HepG2 (cell line): ENCODE results near the gene DCUN1D3. TPM values are rescaled to one million over a fixed set of nuclear protein-coding genes. Genes with fewer than 3 reads are reported as not detected.

ENCODE experiments used
- ATAC-seq: fragments of 200-7000 bp; cut with Tn5 transposase; 3 replicates; pipeline ENCODE4 v1.9.1; 2020; ENCODE audit warnings: mild to moderate bottlenecking, moderate library complexity
- BruUV-seq: library from RNA; stranded (reverse); fragments of 400-500 nt; replicated peaks from 2 replicates; lab custom pipeline; 2021; lab: Mats Ljungman, UMichigan
- CTCF ChIA-PET: fragments of 300-600 bp; formaldehyde crosslinking; extraction: SDS; loops from one replicate; lab custom pipeline; 2021; ENCODE audit warnings: low total read pairs, inconsistent platforms, low intra/inter-chr PET ratio; lab: Yijun Ruan, JAX
- POLR2A ChIA-PET: fragments of 350-600 bp; sonication (Branson Sonifier 250); formaldehyde crosslinking; loops from one replicate; lab custom pipeline; 2020; ENCODE audit warnings: antibody characterized with exemption, inconsistent platforms; lab: Yijun Ruan, JAX
- DNase-seq: peaks from one replicate; pipeline ENCODE4 v3.0.0-alpha.2; 2015; ENCODE audit warnings: low spot score
- FAIRE-seq: peaks from 3 replicates; lab custom pipeline; 2011; peaks lifted over from hg19 to GRCh38; lab: Jason Lieb, UNC
- H2AFZ ChIP-seq: one replicate; pipeline ENCODE4 v1.6.1; 2011; ENCODE audit warnings: low read length, inconsistent platforms
- H3K27ac ChIP-seq: fragments of 300-600 bp; 3 replicates; pipeline ENCODE4 v1.8.0; 2011; ENCODE audit warnings: mixed run types, mild to moderate bottlenecking, mixed read lengths, low read length, inconsistent platforms; ENCODE audit not compliant: insufficient read depth; ENCODE audit errors: extremely low read length
- H3K27me3 ChIP-seq, 2 experiments: fragments of 200-600 bp in 1 of 2; 2 replicates in 1 of 2; 3 replicates in 1 of 2; pipeline versions ENCODE4 v1.6.0 to v1.8.0; 2011; ENCODE audit warnings: low read length in 2 of 2, mild to moderate bottlenecking in 2 of 2, moderate library complexity in 2 of 2, inconsistent platforms in 1 of 2; ENCODE audit not compliant: insufficient read depth in 2 of 2, control insufficient read depth in 1 of 2
- H3K36me3 ChIP-seq, 2 experiments: fragments of 200-600 bp in 1 of 2; replicated peaks in 1 of 2; 2 replicates in 1 of 2; 3 replicates in 1 of 2; pipeline versions ENCODE4 v1.5.1 to v1.8.0; 2011; ENCODE audit warnings: low read length in 2 of 2, inconsistent platforms in 1 of 2; ENCODE audit not compliant: insufficient read depth in 2 of 2, control insufficient read depth in 1 of 2
- H3K4me1 ChIP-seq: 2 replicates; pipeline ENCODE4 v1.5.1; 2012; ENCODE audit warnings: low read length, inconsistent platforms; ENCODE audit not compliant: insufficient read depth
- H3K4me2 ChIP-seq: 2 replicates; pipeline ENCODE4 v1.6.0; 2011; ENCODE audit warnings: low read depth, low read length, inconsistent platforms
- H3K4me3 ChIP-seq, 3 experiments: fragments of 200-600 bp in 1 of 3; sonication (generic), shearing (Covaris generic) in 1 of 3; replicated peaks in 1 of 3; 2 replicates each; pipeline ENCODE4 v1.5.1; 2011 to 2016; ENCODE audit warnings: low read length in 3 of 3, inconsistent platforms in 2 of 3, low read depth in 2 of 3, mild to moderate bottlenecking in 2 of 3, control low read depth in 1 of 3, mixed read lengths in 1 of 3; ENCODE audit not compliant: insufficient read depth in 1 of 3
- H3K79me2 ChIP-seq: one replicate; pipeline ENCODE4 v1.6.1; 2011; ENCODE audit warnings: low read length, inconsistent platforms; ENCODE audit not compliant: insufficient read depth
- H3K9ac ChIP-seq: 2 replicates; pipeline ENCODE4 v1.6.0; 2011; ENCODE audit warnings: mild to moderate bottlenecking, low read depth, low read length, inconsistent platforms; ENCODE audit not compliant: insufficient read depth
- H3K9me3 ChIP-seq: 2 replicates; pipeline ENCODE4 v1.5.1; 2012; ENCODE audit warnings: mild to moderate bottlenecking, low read length
- H4K20me1 ChIP-seq: 2 replicates; pipeline ENCODE4 v1.6.0; 2011; ENCODE audit warnings: inconsistent platforms, mild to moderate bottlenecking, low read length, moderate library complexity; ENCODE audit not compliant: insufficient read depth
- MAFK ChIP-seq, 2 experiments: IDR thresholded peaks in 1 of 2; conservative IDR thresholded peaks in 1 of 2; 2 replicates each; pipeline ENCODE4 v1.6.1; 2011; ENCODE audit warnings: improper control_type of control experiment in 2 of 2, low read length in 2 of 2
- whole genome bisulfite sequencing: methylation state at CpG from one replicate; pipeline ENCODE4 v1.1.6; 2017; ENCODE audit warnings: low lambda C conversion rate; 5-methylcytosine and 5-hydroxymethylcytosine counted together
- in situ Hi-C: cut with HindIII; loops from 2 replicates; pipeline ENCODE4 v1.10.0; 2017; ENCODE audit warnings: low pct_unique_long_range_greater_than_20kb; ENCODE audit not compliant: extremely low pct_ligation_motif_present
- intact Hi-C: fragments of 100-400 bp; cut with micrococcal nuclease; formaldehyde crosslinking; loops from one replicate; pipeline ENCODE4 v1.10.0; 2022; ENCODE audit not compliant: unreplicated experiment
- polyA plus RNA-seq, 8 experiments: library from polyadenylated mRNA; depleted of rRNA in 3 of 8; stranded (reverse) in 7 of 8; unstranded in 1 of 8; fragments of >200 nt; fragmentation: Illumina TruSeq in 4 of 8; extraction: Trizol in 4 of 8; gene quantifications; 2 replicates each; pipeline versions ENCODE4 v1.2.1 to v1.2.3, GENCODE V29; 2011 to 2016; ENCODE audit warnings: low read depth in 4 of 8, missing spikeins in 1 of 8, mixed read lengths in 1 of 8; ENCODE audit not compliant: insufficient read depth in 1 of 8
- total RNA-seq, 5 experiments: library from RNA; depleted of rRNA; stranded (reverse); fragments of >200 nt; fragmentation: Illumina TruSeq; extraction: Trizol; gene quantifications; 2 replicates each; pipeline ENCODE4 v1.2.3, GENCODE V29; 2016; ENCODE audit warnings: low read depth in 1 of 5
- TF ChIP-seq, protein P1 (sequence below): sonication (generic); formaldehyde crosslinking; IDR thresholded peaks from 2 replicates; pipeline ENCODE4 v1.4.0; 2020; ENCODE audit warnings: missing genetic modification reagents, borderline replicate concordance
- TF ChIP-seq, protein P2 (sequence below): sonication (generic); formaldehyde crosslinking; IDR thresholded peaks from 2 replicates; pipeline ENCODE4 v1.5.1; 2020; ENCODE audit warnings: missing genetic modification reagents, mild to moderate bottlenecking, borderline replicate concordance

DCUN1D3 gene
- total and polyA plus RNA-seq, 2 of the 13 experiments (the other 11 are each of a cell fraction or from before 2014, with no cell fraction given), result 5.0 to 19.3 TPM

DNA sequence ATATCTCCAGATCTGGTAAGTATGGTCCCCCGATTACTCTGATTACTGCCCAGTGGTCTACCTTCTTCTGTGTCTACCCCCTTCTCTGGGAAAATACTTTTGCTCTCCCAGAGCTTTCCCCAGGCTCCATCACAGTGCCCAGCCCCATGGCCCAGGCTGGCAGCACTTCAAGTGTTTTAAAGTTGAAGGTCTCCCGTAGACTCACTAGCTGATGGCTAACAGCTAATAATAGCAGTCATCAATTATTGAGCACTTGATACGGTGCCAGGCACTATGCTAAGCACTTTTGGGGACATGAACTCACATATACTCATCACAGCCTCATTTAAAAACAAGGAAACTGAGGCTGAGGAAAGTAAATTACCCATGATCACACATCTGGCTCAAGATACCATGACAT, 33.4 kb downstream of the DCUN1D3 start:
- Histone ChIP-seq H3K9me3 (no peaks in the 10 kb centered on the region), H3K4me2 (no peak overlapping the region), H3K79me2 (peaks cover 78% of the 10 kb centered on the region), H2AFZ (no peak overlapping the region), H3K9ac (no peak overlapping the region), H3K27me3 (no peaks in the 10 kb centered on the region), H3K36me3 (peaks cover 13 to 27% of the 10 kb centered on the region in 2 experiments), H4K20me1 (peaks cover 13% of the 10 kb centered on the region; the same call in 1 of the 2 replicates), H3K4me3 (no peak overlapping the region), H3K4me1 (peaks cover 52% of the 10 kb centered on the region), H3K27ac (peak overlapping the region; percentile 33)
- ChIA-PET POLR2A (interaction anchor here (1.0 to 2.3 kb wide), 5 partner anchors 8 to 32 kb away, joined by 3 to 13 read pairs (median 4); partner anchors contain the start of genes DCUN1D3 and LYRM1), CTCF (no interaction called here)
- BruUV-seq, result no TSS peak
- FAIRE-seq (no peak), DNase-seq (no peak), ATAC-seq (no peak)
- WGBS, result 98% methylated on average over 3 of the region's 3 CpGs
- intact Hi-C loops, result loop anchor here (5.0 kb wide), 1 partner anchor 60 kb away; no protein-coding TSS in a partner anchor
- in situ Hi-C loops, result no loop called here
- TF ChIP-seq, protein P1, sequence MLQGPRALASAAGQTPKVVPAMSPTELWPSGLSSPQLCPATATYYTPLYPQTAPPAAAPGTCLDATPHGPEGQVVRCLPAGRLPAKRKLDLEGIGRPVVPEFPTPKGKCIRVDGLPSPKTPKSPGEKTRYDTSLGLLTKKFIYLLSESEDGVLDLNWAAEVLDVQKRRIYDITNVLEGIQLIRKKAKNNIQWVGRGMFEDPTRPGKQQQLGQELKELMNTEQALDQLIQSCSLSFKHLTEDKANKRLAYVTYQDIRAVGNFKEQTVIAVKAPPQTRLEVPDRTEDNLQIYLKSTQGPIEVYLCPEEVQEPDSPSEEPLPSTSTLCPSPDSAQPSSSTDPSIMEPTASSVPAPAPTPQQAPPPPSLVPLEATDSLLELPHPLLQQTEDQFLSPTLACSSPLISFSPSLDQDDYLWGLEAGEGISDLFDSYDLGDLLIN (CRISPR knock-in tag), result no peak
- TF ChIP-seq, protein P2, sequence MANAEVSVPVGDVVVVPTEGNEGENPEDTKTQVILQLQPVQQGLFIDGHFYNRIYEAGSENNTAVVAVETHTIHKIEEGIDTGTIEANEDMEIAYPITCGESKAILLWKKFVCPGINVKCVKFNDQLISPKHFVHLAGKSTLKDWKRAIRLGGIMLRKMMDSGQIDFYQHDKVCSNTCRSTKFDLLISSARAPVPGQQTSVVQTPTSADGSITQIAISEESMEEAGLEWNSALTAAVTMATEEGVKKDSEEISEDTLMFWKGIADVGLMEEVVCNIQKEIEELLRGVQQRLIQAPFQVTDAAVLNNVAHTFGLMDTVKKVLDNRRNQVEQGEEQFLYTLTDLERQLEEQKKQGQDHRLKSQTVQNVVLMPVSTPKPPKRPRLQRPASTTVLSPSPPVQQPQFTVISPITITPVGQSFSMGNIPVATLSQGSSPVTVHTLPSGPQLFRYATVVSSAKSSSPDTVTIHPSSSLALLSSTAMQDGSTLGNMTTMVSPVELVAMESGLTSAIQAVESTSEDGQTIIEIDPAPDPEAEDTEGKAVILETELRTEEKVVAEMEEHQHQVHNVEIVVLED (CRISPR knock-in tag), result 0 out of 2 replicates have a peak, but pooled peaks have one; percentile 26
- TF ChIP-seq MAFK (conservative IDR thresholded peaks at IDR 0.05 in 1 of 2, IDR thresholded peaks at IDR 0.05 in 1 of 2; ENCODE audit: low read length in 2 of 2), result peak; percentile 11 to 18; a peak in 1 of 4 replicates
